Psoas muscle (tissue), 8 donors: Measurements from ENCODE around the gene CATSPER4. TPM values are rescaled to one million over a fixed set of nuclear protein-coding genes. Genes with fewer than 3 reads are reported as not detected.

Experiments used
- ATAC-seq, 4 donors: fragments of 200-7000 bp; cut with Tn5 transposase; one replicate each; pipeline ENCODE4 v1.9.1; 2020; ENCODE audit warnings: moderate library complexity in 3 of 4, mild to moderate bottlenecking in 2 of 4
- DNase-seq, 2 donors: peaks; one replicate each; pipeline ENCODE4 v3.0.0-alpha.2; 2020
- H3K27ac ChIP-seq: fragments of 200-600 bp; one replicate; pipeline ENCODE4 v1.8.0; 2022
- H3K27me3 ChIP-seq, 3 donors: fragments of 200-600 bp in 1 of 3; one replicate each; pipeline versions ENCODE4 v1.6.1 to v1.8.0; 2013 to 2022; ENCODE audit warnings: low read length in 2 of 3, mild to moderate bottlenecking in 2 of 3, moderate library complexity in 1 of 3; ENCODE audit not compliant: insufficient read depth in 3 of 3
- H3K36me3 ChIP-seq, 2 donors: fragments of 200-600 bp in 1 of 2; one replicate each; pipeline versions ENCODE4 v1.6.1 to v1.8.0; 2013 to 2022; ENCODE audit warnings: low read depth in 1 of 2, mild to moderate bottlenecking in 1 of 2, moderate library complexity in 1 of 2; ENCODE audit not compliant: insufficient read depth in 1 of 2
- H3K4me1 ChIP-seq: fragments of 200-600 bp; one replicate; pipeline ENCODE4 v1.8.0; 2022
- H3K4me3 ChIP-seq: fragments of 200-600 bp; one replicate; pipeline ENCODE4 v1.8.0; 2022; ENCODE audit warnings: mild to moderate bottlenecking
- H3K9me3 ChIP-seq: fragments of 200-600 bp; one replicate; pipeline ENCODE4 v1.8.0; 2022
- CTCF ChIP-seq: fragments of 200-600 bp; IDR thresholded peaks from one replicate; pipeline ENCODE4 v1.8.0; 2022; ENCODE audit warnings: antibody characterized with exemption
- WGBS, 3 donors: extraction: QIAGEN DNeasy Blood & Tissue Kit; methylation state at CpG; one replicate each; pipeline versions ENCODE4 v1.1.6 to v1.1.7; 2013; 5-methylcytosine and 5-hydroxymethylcytosine counted together
- intact Hi-C, 2 donors: fragments of 100-400 bp; cut with DNase I; formaldehyde crosslinking; loops; one replicate each; pipeline versions ENCODE4 v1.11.0 to v1.14.2; 2022
- polyA plus RNA-seq, 3 donors: library from polyadenylated mRNA; stranded (reverse); fragments of 200-250 nt; gene quantifications; one replicate each; pipeline ENCODE4 v1.2.3, GENCODE V29; 2013
- total RNA-seq, 4 donors: library from RNA; stranded (reverse); fragmentation: NEBNext Ultra II Directional in 2 of 4; extraction: Animal tissue kit (Norgen Biotek cat#: 25700) in 2 of 4; gene quantifications; one replicate each; pipeline versions ENCODE4 v1.2.1 to v1.2.4, GENCODE V29; 2021 to 2023
- donor health status: healthy with polysubstance abuse.
- donor health status: DM: no; HTN: no; CAD: no; lungs with moderate emphysema.
- donor health status: Bipolar disorder and iron deficiency.
- donor health status: healthy.
- donor health status: DM: yes; HTN: yes; CAD: no.
- donor health status: DM: no; HTN: no; CAD: no.
- donor health status: DM: no; HTN: no; CAD: no.
- donor health status: DM: yes; HTN: yes; CAD: no.

The CATSPER4 gene
- total and polyA plus RNA-seq, 7 donors = 0.01 to 0.24 TPM; not detected in 5

GRCh38 chr1:26189331-26189730 lies 1.1 kb upstream of the CATSPER4 start:
- H3K27ac ChIP-seq = no peak overlapping the region
- H3K4me1 ChIP-seq = no peaks in the 10 kb centered on the region
- no peaks in the 10 kb centered on the region for H3K27me3 ChIP-seq
- 61 to 77% (median 65%) methylated on average over 6 of the region's 6 CpGs for WGBS, 3 donors
- peaks cover 0 to 56% of the 10 kb centered on the region in 2 donors for H3K36me3 ChIP-seq
- DNase-seq (no peak), ATAC-seq (peak in 1 of 4 donors; percentile 17)
- no peaks in the 10 kb centered on the region for H3K9me3 ChIP-seq
- H3K4me3 ChIP-seq = no peak overlapping the region
- TF ChIP-seq CTCF = no peak
- intact Hi-C loops = no loop called here

- no peaks in the 10 kb centered on the region for H3K4me1 ChIP-seq
- peak in 3 of 4 donors; percentile 17 to 45 (median 26) for ATAC-seq
- 67 to 75% (median 72%) methylated on average over 7 of the region's 7 CpGs for WGBS, 3 donors
- H3K27ac ChIP-seq = no peak overlapping the region
- no peaks in the 10 kb centered on the region for H3K27me3 ChIP-seq
- H3K4me3 ChIP-seq = no peak overlapping the region
- DNase-seq = no peak
- intact Hi-C loops = no loop called here
- no peaks in the 10 kb centered on the region for H3K9me3 ChIP-seq
- peaks cover 0 to 51% of the 10 kb centered on the region in 2 donors for H3K36me3 ChIP-seq
- no peak for TF ChIP-seq CTCF
These were observed 589 bp upstream of the CATSPER4 start for GRCh38 chr1:26189751-26190275.

GRCh38 chr1:26191739-26192138 lies 1.3 kb downstream of the CATSPER4 start:
- Histone ChIP-seq H3K27ac (no peak overlapping the region), H3K36me3 (peaks cover 0 to 32% of the 10 kb centered on the region in 2 donors), H3K4me3 (no peak overlapping the region), H3K9me3 (no peaks in the 10 kb centered on the region), H3K4me1 (no peaks in the 10 kb centered on the region), H3K27me3 (no peaks in the 10 kb centered on the region)
- ATAC-seq (no peak), DNase-seq (no peak)
- no peak for TF ChIP-seq CTCF
- WGBS, 3 donors = 44 to 53% (median 46%) methylated on average over 3 of the region's 3 CpGs
- intact Hi-C loops = no loop called here

- WGBS, 3 donors = 62 to 90% (median 90%) methylated on average over 3 of the region's 3 CpGs
- Histone ChIP-seq H3K27ac (no peak overlapping the region), H3K36me3 (no peaks in the 10 kb centered on the region), H3K4me1 (no peaks in the 10 kb centered on the region), H3K4me3 (no peak overlapping the region), H3K9me3 (no peaks in the 10 kb centered on the region), H3K27me3 (no peaks in the 10 kb centered on the region)
- TF ChIP-seq CTCF = no peak
- DNase-seq (no peak), ATAC-seq (no peak)
- intact Hi-C loops = no loop called here
These were observed 5.4 kb downstream of the CATSPER4 start for GRCh38 chr1:26195805-26196204.

GRCh38 chr1:26197301-26197700 lies 6.9 kb downstream of the CATSPER4 start:
- H3K36me3 ChIP-seq = no peaks in the 10 kb centered on the region
- ATAC-seq = no peak
- 89 to 91% (median 91%) methylated on average over 3 of the region's 3 CpGs for WGBS, 3 donors
- intact Hi-C loops = no loop called here
- no peaks in the 10 kb centered on the region for H3K9me3 ChIP-seq
- no peak overlapping the region for H3K4me3 ChIP-seq
- TF ChIP-seq CTCF = no peak
- DNase-seq = no peak
- no peak overlapping the region for H3K27ac ChIP-seq
- H3K4me1 ChIP-seq = no peaks in the 10 kb centered on the region
- H3K27me3 ChIP-seq = no peaks in the 10 kb centered on the region
